Stromal cell of bone marrow (primary cell): Measurements from ENCODE around the gene ADSL.

ENCODE experiments used
- DNase-seq: peaks from one replicate; pipeline ENCODE4 v3.0.0-alpha.2; 2012; ENCODE audit warnings: low read depth

Gene ADSL

DNA sequence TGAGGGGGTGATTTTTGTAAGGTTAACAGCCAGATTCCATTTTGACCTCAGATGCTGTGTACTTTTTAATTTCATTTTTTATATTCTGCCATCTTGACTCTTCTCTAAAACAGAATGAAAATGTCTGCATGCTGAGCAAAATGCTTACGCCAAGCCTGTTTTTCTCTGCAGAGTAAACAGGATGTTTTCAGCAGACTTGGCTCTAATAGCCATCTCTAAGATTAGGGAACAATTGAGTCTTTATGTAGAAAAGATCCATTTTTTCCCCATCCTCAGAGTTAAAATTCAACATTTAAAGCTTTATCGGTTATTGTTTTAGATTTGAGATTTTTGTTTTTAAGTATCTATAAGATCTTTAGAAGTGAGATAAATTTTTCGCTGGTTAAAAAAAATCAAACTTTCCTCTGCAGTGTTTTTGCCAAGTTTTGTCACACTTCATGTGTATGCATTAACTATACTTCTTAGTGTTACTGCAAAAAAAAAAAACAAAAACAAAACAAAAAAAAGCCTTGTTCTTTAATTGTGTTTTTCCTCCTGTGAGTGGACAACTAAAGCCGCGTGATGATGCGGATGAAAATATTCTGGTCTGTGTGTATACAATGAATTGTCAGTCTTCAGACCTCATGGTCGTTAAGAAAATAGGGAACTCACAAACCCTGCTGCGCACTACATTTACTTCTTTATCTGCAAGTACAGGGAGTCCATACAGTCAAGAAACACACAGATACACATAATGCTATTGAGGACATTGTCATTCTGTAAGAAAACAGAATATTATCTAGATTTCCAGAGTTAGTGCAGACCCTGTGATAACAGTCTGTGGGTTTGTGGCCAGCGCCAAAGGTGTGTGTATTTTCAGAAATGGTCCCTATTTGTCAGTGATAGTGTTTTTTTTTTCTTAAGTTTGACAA is 17.5 kb upstream of the ADSL start:
- DNase-seq: no peak

DNA sequence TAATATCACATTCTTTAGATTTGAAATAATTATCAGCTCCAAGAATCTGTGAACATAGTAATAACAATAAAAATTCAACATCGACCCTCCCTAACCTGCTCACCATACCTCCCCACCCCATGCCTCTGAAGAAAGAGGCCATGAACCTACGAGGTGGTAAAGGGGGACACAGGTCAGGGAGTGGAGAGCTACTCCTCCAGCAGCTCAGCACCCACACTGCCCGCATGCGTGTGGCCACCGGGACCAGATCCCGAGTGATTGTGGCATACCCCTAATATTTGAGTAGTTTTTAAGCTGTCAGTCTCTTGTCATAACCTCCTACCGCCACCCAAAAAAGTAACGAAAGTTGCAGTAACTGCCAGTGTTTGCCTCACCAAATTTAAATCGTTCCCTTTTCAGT is 16.8 kb upstream of the ADSL start:
- no peak for DNase-seq

DNA sequence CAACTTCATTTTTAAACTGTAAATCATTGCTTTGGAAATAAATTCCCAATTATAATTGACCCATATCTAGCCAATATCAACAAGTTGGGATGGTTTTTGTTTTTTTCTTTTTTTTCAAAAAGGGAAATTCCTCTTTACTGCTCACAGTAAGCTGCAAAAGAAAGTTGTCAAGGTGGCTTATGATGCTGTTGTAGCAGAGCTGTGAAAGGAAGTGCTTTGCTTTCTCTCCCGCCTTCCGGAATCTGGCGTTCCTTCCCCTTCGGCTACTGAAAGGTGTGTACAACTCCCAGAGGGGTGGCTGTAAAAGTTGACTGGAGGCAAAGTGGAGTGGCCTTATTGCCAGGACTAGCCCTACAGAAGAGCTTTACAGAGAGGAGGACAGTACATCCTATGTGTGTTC is 16.2 kb upstream of the ADSL start:
- DNase-seq: no peak

DNA sequence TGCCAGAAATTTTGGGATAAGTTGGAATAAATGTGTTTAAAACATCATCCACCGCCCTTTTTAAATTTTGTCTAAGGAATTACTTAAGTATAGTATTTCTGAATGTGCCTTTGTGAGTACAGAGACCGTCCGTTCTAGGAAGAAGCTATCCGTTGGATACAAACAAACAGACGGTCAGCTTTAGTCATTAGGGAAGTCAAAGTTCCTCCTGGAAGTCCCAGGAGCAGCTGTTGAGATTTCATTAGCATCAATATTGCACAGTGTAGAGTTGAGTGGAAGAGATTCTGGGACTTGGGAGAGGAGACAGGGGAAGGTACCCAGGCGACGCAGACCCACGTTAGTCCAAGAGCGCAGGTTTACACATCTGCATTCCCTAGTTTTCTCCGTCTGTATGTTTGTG is 15.7 kb upstream of the ADSL start:
- no peak for DNase-seq

DNA sequence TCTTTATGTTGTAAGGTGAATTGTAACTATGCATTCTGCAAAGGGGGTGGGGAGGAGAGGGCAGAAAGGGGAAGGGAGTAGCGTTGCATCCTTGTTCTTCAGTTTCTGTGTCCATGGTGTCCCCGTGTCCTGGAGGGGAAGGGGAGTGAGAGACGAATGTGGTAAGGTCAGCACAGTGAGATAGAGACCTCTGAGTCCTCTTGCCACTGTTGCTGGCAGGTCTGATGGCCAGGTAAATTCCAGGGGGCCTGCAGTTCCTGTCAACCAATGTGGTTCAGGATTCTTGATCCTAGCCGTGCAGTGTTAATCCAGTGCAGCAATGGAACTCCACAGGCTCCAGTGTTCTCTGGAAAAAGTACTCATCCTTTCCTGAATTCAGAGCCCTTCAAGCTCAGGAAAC is 14.6 kb upstream of the ADSL start:
- no peak for DNase-seq

DNA sequence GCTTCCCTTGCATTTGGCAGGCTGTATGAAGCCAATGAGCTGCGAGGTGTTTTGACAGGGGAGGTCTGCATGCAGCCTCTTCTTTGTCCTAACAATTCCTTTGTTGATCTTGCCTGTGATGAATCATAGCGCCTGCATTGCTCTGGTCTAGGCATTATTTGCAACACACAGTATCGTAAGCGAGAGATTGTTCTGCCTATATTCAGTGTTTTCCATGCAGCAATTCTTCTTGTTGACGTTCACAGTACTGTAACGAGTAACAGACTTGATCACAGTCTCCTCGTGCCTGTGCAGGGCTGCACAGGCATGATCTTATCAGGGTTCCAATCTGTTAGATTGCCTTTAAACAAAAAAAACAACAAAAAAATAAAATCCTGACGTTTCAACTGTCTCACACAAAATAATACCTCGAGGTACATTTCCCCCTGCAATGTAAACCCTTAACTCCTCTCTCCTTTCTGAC is 13.9 kb upstream of the ADSL start:
- DNase-seq: no peak

DNA sequence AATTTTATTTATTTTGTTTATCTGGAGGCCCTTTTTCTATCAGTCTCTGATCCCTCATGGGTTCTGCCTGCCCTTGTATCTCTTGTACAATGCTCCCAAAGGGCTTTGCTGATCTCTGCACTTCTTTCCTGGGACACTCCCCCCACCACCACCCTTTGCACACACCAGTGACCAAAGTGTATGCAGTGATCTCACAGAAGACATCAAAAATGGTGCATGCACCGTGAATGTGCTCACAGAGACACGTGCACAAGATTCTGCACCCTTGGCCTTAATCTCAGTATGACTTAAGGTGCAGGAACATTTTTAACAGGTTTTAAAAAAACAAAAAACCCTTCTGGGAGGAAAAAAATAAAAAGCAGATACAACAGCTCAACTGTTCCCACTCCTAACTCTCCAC is 12.2 kb upstream of the ADSL start:
- no peak for DNase-seq

DNA sequence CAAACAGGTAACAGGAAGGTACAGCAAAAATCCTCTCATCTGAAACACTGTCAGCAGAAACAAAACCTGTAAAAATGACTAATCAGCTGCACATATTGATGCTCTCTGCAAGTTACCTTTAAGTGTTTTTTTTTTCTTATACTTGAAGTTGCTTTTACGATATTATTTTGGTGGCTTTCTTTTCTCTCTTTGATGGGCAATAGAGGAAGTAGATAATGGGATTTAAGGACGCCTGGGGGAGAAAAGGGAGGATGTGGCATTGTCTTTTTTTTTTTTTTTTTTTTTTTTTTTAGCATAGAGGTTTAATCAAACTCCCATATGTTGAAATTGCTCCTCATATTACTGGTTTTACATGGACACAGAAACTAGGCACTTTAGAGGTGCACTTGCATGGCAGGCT is 11.4 kb upstream of the ADSL start:
- no peak for DNase-seq

DNA sequence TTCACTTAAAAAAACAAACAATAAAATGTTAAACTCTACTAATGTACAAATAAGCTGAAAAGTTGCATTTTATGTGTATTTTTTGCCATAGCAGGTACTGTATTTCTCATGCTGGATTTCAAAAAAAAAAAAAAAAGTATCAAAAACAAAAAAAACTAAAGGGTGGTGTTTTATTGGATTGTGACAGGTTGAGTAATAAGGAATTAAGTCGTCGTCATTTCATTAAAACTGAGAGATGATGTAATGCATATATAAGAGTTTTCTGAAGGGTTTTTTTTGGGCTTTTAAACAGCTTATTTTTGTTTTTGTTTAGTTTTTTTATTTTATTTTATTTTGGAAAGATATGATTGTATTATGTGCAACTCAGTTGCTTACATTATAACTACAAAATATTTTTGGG is 10.9 kb upstream of the ADSL start:
- no peak for DNase-seq

DNA sequence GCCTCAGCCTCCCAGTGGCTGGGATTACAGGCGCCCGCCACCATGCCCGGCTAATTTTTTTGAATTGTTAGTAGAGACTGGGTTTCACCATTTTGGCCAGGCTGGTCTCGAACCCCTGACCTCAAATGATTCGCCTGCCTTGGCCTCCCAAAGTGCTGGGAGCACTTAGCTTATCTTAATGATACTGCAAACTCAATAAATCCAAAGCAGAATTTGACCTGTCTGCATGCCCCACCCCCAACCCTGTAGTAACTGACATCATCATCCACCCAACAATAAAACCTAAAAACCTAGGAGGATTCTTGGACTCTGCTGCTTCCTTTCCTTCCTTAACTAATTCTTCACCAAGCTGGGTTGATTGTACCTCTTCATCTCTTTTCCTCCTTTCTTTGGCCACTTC is 6.3 kb upstream of the ADSL start:
- DNase-seq: no peak

DNA sequence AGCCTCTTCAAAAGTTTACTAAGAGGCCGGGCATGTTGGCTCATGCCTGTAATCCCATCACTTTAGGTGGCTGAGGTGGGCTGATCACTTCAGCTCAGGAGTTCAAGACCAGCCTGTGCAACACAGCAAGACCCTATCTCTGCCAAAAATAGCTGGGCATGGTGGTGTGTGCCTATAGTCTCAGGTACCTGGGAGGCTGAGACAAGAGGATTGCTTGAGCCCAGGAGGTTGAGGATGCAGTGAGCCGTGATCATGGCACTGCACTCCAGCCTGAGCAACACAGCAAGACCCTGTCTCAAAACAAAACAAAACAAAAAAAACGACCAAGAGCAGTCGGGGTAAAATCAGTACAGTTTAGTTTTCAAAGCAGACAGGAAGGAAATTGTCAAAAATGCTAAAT is 4.7 kb upstream of the ADSL start:
- DNase-seq: no peak

DNA sequence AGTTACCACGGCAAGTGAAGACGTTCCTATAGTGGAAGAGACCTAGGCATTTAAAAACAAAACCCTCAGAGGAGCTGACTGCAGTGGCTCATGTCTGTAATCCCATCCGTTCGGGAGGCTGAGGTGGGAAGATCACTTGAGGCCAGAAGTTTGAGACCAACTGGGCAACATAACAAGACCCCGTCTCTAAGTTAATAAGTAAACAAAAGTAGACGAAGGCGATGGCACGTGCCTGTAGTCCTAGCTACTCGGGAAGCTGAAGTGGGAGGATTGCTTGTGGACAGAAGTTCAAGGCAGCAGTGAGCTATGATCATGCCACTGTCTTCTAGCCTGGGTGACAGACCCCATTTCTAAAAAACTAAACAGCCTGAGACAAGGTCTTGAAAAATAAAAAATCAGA is 3.8 kb upstream of the ADSL start:
- no peak for DNase-seq

DNA sequence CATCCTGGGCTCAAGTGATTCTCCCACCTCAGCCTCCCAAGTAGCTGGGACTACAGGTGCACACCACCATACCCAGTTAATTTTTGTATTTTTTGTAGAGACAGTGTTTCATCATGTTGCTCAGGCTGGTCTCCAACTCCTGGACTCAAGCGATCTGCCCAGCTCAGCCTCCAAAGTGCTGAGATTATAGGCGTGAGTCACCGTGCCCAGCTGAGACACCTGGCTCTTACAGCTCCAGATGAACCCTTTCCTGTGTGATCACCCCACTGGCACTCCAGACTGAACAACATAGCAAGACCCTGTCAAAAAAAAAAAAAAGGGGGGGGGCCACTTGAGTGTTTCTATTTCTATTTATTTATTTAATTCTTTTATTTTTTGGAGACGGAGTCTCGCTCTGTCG is 1.0 kb upstream of the ADSL start:
- no peak for DNase-seq

DNA sequence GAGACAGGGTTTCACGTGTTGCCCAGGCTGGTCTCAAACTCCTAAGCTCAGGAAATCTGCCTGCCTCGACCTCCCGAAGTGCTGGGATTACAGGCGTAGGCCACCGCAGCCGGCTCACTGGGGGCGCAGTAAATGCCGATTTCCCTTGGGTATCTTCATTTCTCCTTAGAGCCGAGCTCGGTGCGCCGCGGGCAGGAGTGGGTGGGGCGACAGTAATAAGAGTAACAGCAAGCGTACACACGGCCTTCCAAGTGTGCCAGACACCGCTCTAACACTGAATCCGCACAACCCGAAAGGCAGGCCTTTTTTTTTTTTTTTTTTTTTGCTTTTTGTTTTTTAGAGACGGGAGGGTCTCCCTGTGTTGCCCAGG is 500 bp upstream of the ADSL start:
- DNase-seq: no peak

DNA sequence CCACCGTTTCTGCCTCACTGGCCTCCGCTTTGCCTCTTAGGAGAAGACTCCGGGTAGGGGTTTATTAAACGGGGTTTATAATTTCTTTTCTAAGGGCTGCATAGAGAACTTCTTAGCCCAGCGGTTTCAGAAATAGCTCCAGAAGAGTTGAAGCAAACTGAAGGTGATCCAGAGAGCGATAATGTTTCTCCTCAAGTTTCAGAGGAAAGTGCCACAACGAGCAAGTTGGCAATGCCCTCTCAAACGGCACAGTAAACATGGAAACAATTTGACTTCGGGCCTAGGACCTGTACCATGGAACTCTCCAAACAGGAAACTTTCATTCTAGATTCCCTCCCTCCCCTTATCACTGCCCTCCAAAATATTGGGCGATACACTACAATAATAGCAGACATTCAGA is 1.0 kb downstream of the ADSL start:
- DNase-seq: no peak

DNA sequence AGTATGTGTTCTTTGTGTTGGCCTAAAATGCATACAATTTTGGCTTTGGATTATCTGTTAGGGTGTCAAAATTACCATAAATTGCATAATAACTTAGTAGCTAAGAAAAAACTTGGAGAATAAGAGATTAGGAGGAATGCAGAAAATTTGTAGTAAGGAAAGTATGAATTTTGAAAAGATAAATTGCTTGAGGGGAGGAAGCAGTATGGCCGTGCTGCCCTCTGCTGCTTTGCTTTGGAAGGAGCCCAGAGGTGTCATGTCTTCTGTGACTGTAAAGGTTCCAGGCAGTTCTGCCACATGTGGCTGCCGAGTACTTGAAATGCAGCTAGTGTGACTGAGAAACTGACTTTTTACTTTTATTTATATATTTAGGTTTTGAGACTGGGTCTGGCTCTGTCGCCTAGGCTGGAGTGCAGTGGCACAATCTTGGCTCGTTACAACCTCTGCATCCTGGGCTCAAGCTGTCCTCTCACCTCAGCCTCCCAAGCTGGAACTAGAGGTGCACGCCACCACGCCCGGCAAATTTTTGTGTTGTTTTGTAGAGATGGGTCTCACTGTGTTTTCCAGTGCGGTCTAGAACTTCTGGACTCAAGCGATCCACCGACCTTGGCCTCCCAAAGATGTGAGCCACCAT is 1.8 kb downstream of the ADSL start:
- DNase-seq: no peak

DNA sequence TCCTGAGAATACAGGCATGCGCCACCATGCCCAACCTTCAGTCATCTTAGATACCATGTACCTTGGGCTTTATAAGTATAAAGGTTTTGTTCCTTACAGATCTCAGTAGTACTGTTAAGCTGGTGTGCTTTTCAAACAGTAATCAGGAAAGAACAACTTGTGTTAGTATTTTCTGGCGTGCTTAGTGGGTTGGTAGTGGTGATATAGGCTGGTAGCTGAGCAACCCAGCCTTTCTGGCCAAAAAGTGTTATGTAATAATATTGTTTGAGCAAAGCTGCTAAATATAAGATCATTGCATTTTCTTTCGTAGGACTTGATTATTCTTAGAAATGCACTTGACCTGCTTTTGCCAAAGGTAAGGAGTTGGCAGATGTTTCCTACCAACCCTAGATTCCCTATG is 6.5 kb downstream of the ADSL start:
- DNase-seq: no peak

DNA sequence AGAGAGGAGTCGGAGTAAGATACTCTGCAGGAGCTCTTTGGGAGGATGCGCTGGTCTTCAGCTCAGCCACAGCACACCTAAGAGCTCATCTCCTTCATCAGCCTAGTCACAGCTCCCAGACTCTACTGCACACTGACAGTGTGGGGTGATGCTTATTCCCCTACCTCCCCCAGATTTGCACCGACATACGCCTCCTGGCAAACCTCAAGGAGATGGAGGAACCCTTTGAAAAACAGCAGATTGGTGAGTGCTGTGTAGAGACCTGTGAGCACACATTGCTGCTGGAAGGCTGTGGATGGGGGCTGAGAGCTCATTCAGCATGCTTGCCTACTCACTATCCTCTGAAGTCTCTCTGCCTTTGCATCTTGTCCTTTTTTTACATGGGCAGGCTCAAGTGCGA is 14.8 kb downstream of the ADSL start:
- DNase-seq: no peak

DNA sequence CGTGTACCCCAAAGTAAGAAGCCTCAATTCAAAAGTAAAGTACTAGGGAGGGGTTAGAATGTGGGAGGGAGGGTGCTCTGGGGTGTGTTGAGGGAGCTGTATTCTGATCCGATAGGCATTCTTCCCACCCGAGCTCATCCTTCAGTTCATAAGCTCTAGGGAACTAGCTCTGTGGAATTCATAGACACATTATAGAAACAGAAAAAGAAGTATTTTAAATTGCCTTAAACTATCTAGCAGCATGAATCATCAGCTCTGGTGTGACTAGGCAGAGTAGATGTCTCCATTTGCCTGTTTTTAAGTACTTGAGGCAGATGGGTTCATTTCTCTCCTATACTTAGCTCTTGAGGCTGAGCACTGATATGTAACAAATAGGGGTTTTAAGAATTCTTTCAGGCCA is 16.8 kb downstream of the ADSL start:
- no peak for DNase-seq

DNA sequence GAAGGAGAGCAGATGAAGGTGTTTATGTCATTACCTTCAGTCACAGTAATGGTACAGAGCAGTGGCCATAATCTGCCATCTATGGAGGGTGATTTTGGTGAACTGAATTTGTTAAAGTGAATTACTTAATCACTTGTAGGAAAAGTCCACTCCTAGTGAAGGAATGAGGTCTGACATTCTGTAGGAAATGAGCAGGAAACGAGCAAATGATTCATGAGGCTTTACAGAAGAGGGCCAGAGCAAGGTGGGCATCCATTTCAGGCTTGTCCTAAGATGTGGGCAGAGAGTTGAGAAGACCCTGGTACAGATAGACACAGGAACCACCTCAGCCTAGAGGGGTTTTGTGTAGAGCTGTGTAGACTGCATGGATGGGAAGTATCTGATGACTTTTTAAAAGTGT is 18.1 kb downstream of the ADSL start:
- DNase-seq: no peak

DNA sequence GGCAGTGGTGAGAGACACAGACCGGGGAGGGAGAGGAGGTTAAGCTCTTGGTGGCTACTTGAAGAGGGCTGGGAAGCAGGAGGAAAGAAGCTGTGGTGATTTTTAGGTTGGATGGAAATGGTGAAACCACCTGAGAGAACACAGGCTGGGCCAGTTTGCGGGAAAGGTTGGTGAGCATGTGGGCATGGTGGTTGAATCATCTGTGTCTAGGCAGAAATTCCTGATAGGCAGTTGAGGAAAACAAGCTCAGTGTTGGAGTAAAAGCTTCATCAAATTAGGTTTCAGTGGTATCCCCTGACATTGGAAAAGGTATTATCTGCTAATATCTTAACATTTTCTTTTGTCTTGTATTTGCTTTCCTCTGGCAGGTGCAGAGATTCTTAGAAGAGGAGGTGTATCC is 19.8 kb downstream of the ADSL start:
- no peak for DNase-seq

DNA sequence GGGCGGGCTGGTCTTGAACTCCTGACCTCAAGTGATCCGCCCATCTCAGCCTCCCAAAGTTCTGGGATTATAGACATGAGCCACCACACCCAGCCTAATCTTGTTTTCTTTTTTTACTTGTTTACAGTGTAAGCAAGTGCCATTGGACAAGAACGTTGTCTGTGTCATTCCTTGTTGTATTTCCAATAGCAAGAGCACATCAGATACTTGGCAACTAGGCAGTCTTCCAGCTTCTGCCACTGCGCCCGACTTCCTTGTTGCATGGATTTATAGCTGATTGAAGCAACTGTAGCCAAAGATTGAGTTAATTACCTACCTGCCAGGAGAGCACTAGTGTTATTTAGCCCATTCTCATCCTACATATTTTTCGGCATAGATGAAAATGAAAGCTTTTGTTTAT is 21.0 kb downstream of the ADSL start:
- no peak for DNase-seq

DNA sequence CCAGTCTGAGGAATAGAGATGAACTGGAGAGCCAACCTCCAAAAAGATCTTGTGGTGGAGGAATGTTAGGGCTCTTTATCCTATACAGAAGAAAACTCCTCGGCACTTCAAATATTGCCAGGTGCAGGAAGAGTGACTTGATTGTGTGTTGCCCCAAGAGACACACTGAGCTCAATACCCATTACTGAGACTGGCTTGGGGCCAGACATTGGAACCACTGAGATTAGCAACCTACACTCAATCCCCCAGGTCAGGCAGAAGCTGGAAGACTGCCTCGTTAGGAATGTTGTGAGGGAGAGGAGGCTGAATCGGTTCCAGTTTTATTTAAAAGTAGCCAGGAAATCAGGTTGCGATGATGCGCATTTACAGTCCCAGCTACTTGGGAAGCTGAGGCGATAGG is 21.7 kb downstream of the ADSL start:
- no peak for DNase-seq

DNA sequence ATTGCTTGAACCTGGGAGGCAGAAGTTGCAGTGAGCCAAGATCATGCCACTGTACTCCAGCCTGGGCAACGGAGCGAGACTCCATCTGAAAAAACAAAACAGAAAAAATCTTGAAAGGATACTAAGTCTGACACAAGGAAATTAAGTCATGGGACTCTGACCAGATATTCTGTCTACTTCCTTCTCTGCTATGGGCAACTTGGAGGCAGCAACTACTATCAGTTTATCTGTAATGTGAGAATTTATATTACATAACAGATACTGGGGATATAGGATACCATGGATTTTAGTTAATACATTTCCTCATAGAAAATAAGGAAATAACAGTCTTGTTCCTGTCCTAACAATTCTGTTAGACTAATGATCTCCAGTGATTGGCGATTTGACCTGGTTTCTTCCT is 22.5 kb downstream of the ADSL start:
- no peak for DNase-seq
